ENCODE data around the gene PHC2.

Gene PHC2

GRCh38 chr1:33454646-33455282, 23.9 kb upstream of the PHC2 start:
- DNase-seq = peak; percentile 45

DNA sequence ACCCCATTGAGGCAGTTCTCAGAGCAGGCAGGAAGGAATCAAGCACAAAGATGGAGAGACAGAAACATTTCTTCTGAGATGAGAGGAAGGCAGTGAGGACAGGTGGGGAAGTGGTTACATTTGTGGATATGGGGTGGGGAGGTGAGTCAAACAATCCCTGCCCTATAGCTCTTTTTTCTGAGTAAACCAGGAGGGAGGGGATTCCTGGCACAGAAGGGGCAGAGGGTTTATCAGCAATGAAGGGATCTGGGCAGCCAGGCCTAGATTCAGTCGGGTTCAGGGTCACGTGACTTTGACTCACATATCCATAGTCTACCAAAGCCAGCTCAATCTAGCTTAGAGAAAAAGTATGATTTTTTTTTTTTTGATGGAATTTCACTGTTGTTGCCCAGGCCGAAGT, 15.7 kb upstream of the PHC2 start:
- no peak for DNase-seq

GRCh38 chr1:33445108-33445507, 14.2 kb upstream of the PHC2 start:
- no peak for DNase-seq

DNA sequence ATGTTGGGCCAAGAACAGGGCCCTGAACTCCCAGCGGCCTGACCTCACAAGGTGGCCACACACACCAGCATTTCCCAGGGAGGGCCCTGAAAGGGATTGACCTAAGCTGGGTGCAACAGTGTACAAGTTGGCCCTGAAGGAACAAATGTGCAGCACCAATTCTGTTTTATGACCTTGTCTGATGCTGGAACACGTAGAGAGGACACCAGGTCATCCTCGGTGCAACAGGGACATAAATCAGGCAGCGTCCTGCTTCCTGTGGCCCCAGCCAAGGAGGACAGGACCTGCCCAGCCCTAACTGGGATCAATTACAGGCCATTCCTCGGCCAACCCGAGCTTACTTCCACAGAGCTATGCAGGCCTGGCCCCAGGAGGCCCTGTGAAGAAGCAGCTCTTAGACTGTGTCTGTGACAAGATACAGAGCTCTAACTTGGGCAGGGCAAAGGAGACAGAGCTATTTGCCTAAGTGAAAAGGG, 12.8 kb upstream of the PHC2 start:
- peak; percentile 88 for DNase-seq

GRCh38 chr1:33443080-33443704, 12.3 kb upstream of the PHC2 start:
- DNase-seq = no peak

DNA sequence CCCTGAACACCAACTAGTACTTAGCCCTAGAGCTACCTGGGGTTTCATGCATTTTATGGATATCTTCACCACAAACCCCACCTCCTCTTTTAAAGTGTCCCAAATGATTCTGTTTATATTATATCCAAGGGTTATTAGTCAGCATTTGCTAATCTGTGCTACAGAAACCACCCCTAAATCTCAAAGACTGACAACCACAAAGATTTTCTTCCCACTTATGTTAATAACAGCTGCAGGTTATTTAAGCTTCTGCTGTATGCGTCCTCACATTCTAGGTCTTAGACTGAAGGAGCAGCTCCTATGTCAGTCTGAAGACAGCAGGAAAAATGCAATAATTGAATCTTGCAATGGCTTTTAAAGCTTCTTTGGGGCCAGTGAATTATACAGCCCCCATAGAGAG, 11.2 kb upstream of the PHC2 start:
- no peak for DNase-seq

DNA sequence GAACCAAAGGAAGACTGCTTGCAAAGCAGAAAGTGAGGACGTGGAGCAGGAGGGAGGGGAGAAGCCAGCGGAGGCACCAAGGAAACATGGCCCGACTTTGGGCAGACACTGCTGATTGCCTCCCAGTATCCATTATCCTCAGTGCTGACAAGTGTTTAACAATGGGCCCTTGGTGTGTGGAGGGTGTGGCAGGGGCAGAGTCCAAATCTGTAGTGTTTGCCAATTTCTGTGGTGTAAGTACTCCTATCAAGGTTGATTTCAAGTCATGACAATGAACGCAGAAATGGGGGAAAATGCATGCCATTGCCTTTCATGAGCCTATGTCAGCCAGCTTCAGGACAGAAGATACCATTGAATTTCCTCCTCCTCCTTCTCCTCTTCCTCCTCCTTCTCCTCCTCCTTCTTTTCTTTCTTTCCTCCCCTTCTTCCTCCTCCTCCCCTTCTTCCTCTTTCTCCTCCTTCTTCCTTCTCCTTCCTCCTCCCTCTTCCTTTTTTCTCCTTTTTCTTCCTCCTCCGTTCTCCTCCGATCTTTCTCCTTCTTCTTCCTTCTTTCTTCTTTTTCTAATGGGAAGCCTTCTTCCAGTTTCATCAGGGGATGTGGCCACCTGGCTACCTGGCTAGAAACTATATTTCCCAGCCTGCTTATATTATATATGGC, 10.3 kb upstream of the PHC2 start:
- no peak for DNase-seq

- no peak for DNase-seq
Measured at GRCh38 chr1:33439662-33440061, 8.8 kb upstream of the PHC2 start.

DNA sequence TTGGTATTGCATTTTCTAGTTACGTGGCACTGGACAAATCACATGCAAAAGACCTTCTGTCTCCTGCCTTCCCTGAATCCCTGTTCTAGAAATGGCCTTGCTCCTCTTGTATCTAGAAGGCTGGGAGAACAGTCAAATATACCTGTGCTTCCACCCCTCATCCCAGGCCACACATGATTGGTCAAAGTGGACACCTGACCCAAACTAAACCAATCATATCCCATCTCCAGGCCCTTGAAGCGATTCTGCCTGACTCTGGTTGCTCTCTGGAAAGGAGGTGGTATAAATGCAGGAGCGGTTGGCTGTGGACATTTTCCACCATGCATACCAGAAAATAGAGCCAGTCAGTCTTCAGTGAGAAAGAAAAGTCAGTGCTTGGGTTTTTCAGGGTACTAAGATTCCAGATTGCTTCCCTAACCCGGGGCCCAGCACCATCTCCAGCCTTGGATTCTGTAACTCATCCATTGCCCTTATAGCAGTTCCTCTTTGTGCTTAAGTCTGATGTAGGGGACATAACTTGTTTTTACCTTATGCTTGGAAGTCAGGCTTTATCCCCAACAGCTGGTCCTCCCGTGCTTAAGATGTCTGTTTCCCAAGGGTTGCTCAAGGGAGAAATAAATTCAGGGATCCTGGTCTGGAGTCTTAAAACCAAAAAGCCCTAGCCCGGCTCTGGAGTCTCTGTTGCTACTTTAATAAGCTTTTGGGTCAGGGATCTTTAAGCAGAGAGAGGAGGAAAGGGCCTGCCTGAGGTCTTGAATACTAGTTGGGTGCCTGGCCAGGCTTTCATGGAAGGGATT, 7.7 kb upstream of the PHC2 start:
- DNase-seq = no peak

DNA sequence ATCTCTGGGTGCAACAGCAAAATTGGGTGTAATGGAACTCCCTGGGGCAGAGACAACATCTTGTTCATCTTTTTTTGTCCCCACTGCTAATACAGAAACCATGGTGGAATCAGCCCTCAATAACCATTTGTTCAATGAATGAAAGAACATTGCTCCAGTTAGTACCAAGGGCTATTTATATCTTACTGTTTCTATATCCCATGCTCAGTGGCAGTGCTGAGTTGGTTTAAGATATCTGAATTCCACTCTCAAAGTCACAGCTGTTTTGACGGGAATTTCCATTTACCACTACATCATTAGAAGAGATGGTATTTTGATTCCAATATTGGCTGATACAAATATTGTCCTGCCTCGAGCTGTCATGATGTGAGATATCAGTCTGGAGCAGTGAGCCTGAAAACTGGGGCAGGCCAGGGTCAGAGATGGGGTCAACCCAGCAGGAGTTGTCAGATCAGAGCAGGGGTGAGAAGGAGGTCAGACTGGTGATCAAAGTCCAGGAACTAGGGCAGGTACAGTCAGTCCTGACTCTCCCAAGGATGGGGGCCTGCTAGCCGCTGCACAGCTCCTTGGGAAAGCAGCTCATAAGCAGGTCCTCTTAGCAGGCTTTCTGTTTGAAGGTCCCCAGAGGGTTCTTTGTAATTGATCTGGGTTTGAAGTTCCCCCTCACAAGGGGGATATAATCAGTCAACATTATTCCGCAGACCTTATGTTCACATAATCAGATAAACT, 5.8 kb upstream of the PHC2 start:
- no peak for DNase-seq

GRCh38 chr1:33435096-33435820, 4.4 kb upstream of the PHC2 start:
- no peak for DNase-seq

GRCh38 chr1:33434363-33434750, 3.5 kb upstream of the PHC2 start:
- no peak for DNase-seq

DNA sequence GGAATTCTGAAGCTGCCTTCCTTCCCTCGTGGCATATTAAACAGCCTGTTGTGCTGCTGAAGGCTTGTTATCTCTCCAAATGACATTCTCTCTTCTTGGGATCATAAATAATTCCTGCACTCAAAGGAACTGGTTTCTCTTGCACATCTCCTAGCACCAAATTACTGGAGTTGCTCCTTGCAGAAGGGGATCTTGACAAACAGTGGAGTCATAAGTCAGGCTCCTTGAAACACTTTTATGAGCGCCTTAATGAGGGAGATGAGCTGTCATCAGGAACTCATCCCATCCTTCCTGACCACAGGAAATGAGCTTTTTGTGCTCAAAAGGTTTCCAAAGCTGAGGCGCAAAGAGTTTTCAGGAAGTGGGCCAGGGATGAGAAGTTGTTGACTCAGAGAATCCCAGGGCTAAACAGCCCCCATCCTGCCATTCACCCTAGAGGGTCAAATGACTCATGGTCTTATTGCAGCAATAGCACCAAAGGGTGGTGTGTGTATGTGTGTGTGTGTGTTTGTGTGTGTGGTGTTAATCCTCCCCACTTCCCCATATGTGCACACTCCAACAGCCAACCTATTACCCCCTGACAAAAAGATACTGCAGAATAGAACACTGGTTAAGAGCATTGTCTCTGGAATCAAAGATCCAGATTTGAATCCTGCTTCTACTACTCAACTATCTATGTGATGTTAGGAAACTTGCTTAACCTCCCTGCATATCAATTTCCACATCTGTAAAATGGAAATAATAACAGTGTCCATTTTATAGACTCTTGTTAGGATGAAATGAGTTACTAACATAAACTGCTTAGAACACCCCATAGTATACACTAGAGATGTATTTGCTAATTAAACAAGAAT, 2.8 kb upstream of the PHC2 start:
- peak; percentile 96 for DNase-seq

- no peak for DNase-seq
Measured at GRCh38 chr1:33429856-33430691, 821 bp downstream of the PHC2 start.

DNA sequence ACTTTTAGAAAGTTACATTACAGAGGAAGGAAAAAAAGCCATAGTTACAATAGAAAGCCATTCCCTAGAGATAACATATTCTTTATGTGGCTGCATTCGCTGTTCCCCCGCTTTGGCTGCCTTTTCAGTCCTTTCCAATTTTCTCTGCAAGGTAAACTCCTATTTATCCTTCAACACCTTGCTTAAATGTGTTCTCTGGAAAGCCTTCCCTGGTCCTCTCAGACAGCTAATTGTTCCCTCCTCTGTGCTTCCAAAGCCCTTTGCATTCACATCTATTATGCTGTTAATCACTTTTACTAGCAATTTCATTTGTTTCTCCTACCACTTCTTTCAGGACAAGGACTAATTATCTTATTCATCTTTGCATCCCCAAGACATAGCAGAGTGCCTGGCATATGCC, 1.6 kb downstream of the PHC2 start:
- DNase-seq = no peak

- no peak for DNase-seq
Measured at GRCh38 chr1:33428661-33429060, 2.2 kb downstream of the PHC2 start.

DNA sequence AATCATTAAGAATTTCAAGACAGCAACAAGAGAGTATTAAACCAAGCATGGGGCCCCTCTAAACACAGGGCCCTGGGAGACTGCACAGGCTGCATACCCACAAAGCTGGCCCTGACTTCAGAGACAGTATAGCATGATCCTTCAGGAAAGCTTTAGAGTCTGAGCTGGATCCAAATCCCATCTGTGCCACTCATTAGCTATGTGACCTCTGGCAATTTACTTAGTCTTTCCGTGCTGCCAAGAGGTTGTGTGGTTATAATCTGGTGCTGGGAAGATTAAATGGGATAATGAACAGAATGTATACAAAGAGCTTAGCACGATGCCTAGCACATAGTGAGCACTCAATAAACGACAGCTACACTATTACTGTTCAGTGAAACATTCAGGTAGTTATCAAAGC, 4.0 kb downstream of the PHC2 start:
- no peak for DNase-seq

DNA sequence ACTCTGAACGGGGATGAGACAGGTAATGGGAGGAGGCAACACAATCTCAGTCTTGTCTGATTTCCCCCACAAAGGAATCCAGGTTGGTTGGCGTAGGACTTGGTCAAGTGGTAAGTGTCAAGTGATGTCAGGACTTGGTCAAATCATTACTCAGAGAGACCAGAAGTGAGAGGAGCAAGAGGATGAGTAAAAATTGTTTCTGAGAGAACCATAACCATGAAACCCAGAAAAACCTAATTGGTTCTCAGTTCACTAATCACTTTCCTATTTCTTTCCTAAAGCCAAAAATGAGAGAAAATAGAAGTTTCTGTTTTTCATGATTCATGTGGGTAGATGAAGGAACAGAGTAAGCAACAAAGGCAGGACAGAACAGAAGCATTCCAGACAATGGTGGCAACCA, 5.0 kb downstream of the PHC2 start:
- no peak for DNase-seq

DNA sequence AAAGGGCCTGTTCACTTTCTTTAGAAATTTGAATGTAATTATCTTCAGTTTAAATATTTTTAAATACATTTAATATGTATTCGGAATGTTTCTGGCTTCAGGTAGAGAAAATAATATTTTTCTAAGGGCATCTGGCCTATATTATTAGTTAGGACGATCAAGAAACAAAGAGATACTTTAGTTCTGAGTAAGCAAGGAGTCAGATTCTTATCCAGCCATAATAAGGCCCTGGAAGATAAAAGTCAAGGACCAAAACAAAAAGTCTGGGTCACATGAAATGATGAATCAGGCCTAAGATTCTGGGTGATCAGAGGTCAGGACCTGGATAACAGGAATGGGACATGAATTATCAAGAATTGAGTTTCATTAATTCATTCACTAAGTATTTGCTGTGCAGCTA, 6.3 kb downstream of the PHC2 start:
- no peak for DNase-seq

GRCh38 chr1:33424205-33424604, 6.7 kb downstream of the PHC2 start:
- no peak for DNase-seq

Measured in islet precursor cell (in vitro differentiated cells).